DND-41 (cell line): ENCODE results near the gene MVB12B.

ENCODE experiments used
- ATAC-seq: fragments of 200-7000 bp; cut with Tn5 transposase; 3 replicates; pipeline ENCODE4 v1.9.1; 2021; ENCODE audit warnings: low read depth; ENCODE audit not compliant: insufficient read depth
- DNase-seq: peaks from one replicate; pipeline ENCODE4 v3.0.0-alpha.2; 2020
- H2AFZ ChIP-seq: 2 replicates; pipeline ENCODE4 v1.6.0; 2012; ENCODE audit warnings: low read depth, low read length
- H3K27ac ChIP-seq: 2 replicates; pipeline ENCODE4 v1.5.1; 2012; ENCODE audit warnings: low read length, inconsistent platforms
- H3K27me3 ChIP-seq: fragments of 200-600 bp; sonication (generic); 2 replicates; pipeline ENCODE4 v1.6.0; 2012; ENCODE audit warnings: low read length, mild to moderate bottlenecking, inconsistent platforms; ENCODE audit not compliant: insufficient read depth, poor library complexity
- H3K36me3 ChIP-seq: 2 replicates; pipeline ENCODE4 v1.5.1; 2012; ENCODE audit warnings: low read length, inconsistent platforms; ENCODE audit not compliant: insufficient read depth
- H3K4me1 ChIP-seq: 2 replicates; pipeline ENCODE4 v1.5.1; 2012; ENCODE audit warnings: mild to moderate bottlenecking, low read length; ENCODE audit not compliant: insufficient read depth
- H3K4me2 ChIP-seq: 2 replicates; pipeline ENCODE4 v1.6.0; 2012; ENCODE audit warnings: mild to moderate bottlenecking, moderate library complexity, low read length, inconsistent platforms; ENCODE audit not compliant: insufficient read depth
- H3K4me3 ChIP-seq, 2 experiments: fragments of 200-600 bp in 1 of 2; shearing (Covaris generic) in 1 of 2; 2 replicates each; pipeline ENCODE4 v1.5.1; 2012 to 2016; ENCODE audit warnings: inconsistent platforms in 2 of 2, low read length in 2 of 2, mild to moderate bottlenecking in 2 of 2, low read depth in 1 of 2, moderate library complexity in 1 of 2
- H3K79me2 ChIP-seq: 2 replicates; pipeline ENCODE4 v1.6.0; 2012; ENCODE audit warnings: low read length, inconsistent platforms; ENCODE audit not compliant: insufficient read depth
- H3K9ac ChIP-seq: 2 replicates; pipeline ENCODE4 v1.6.0; 2012; ENCODE audit warnings: low read depth, mild to moderate bottlenecking, inconsistent platforms, low read length, moderate library complexity
- H3K9me3 ChIP-seq: 2 replicates; pipeline ENCODE4 v1.5.1; 2012; ENCODE audit warnings: low read length, moderate library complexity, mild to moderate bottlenecking, inconsistent platforms; ENCODE audit not compliant: insufficient read depth, severe bottlenecking
- H4K20me1 ChIP-seq: 2 replicates; pipeline ENCODE4 v1.6.0; 2012; ENCODE audit warnings: low read length; ENCODE audit not compliant: insufficient read depth
- EZH2 ChIP-seq: IDR thresholded peaks from 3 replicates; pipeline ENCODE4 v1.6.1; 2012; ENCODE audit warnings: borderline replicate concordance, low read depth, mild to moderate bottlenecking, moderate library complexity, low read length, inconsistent platforms; ENCODE audit not compliant: severe bottlenecking
- TF ChIP-seq, protein P1 (sequence below): IDR thresholded peaks from 2 replicates; pipeline ENCODE4 v1.5.1; 2012; ENCODE audit warnings: borderline replicate concordance, low read length, moderate library complexity, mild to moderate bottlenecking; ENCODE audit not compliant: poor library complexity, severe bottlenecking; ENCODE audit errors: extremely low read depth

Gene MVB12B

DNA sequence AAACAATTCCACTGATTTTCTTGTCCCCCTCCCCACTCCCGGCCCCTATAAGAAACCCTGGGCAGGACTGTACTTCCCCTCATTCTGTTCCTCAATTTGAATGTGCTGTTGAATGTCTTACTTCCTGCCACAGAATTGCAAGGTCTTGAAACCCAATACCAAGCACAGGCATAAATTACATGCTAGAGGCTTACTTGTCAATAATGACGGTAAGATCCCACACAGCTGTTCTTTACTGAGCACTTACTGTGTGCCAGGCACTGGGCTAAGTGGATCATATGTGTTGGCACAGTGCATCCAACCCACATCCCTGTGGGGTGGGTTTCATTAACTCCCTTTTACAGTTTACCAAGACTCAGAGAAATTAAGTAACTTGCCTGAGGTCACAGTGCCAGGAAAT lies 63.4 kb downstream of the MVB12B start:
- Histone ChIP-seq H3K36me3 (peaks cover 8% of the 10 kb centered on the region; the same call in 1 of the 2 replicates), H3K79me2 (no peaks in the 10 kb centered on the region), H3K27ac (no peak overlapping the region), H2AFZ (no peak overlapping the region), H4K20me1 (no peaks in the 10 kb centered on the region), H3K9ac (no peak overlapping the region), H3K9me3 (no peaks in the 10 kb centered on the region), H3K27me3 (no peaks in the 10 kb centered on the region), H3K4me3 (no peak overlapping the region), H3K4me1 (no peaks in the 10 kb centered on the region), H3K4me2 (no peak overlapping the region)
- no peak for ATAC-seq
- no peak for DNase-seq
- TF ChIP-seq, protein P1, sequence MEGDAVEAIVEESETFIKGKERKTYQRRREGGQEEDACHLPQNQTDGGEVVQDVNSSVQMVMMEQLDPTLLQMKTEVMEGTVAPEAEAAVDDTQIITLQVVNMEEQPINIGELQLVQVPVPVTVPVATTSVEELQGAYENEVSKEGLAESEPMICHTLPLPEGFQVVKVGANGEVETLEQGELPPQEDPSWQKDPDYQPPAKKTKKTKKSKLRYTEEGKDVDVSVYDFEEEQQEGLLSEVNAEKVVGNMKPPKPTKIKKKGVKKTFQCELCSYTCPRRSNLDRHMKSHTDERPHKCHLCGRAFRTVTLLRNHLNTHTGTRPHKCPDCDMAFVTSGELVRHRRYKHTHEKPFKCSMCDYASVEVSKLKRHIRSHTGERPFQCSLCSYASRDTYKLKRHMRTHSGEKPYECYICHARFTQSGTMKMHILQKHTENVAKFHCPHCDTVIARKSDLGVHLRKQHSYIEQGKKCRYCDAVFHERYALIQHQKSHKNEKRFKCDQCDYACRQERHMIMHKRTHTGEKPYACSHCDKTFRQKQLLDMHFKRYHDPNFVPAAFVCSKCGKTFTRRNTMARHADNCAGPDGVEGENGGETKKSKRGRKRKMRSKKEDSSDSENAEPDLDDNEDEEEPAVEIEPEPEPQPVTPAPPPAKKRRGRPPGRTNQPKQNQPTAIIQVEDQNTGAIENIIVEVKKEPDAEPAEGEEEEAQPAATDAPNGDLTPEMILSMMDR: no peak
- no peak for TF ChIP-seq EZH2

DNA sequence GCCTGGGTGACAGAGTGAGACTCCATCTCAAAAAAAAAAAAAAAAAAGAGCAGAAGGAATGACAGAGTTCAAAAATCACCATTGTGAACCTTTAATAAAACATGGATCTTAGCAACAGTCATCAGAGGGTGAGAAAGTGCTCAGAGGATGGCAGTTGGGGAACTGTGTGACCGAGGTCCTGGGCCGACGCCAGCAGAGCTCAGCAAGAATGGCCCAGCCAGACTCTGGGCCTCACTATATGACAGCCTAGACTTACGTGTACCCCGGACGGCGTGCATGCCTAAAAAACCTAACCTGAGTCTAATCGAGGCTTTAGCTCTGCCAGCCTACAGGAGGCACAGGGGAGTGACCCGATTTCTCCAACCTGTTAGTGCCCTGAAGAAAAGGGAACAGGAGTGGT lies 64.3 kb downstream of the MVB12B start:
- H3K4me1 ChIP-seq: no peaks in the 10 kb centered on the region
- H3K9ac ChIP-seq: no peak overlapping the region
- no peaks in the 10 kb centered on the region for H3K79me2 ChIP-seq
- no peak overlapping the region for H2AFZ ChIP-seq
- TF ChIP-seq, protein P1: no peak
- TF ChIP-seq EZH2: no peak
- H3K36me3 ChIP-seq: peaks cover 12% of the 10 kb centered on the region; the same call in 1 of the 2 replicates
- no peaks in the 10 kb centered on the region for H3K27me3 ChIP-seq
- ATAC-seq (no peak), DNase-seq (no peak)
- H3K4me3 ChIP-seq: no peak overlapping the region
- H4K20me1 ChIP-seq: no peaks in the 10 kb centered on the region
- H3K4me2 ChIP-seq: no peak overlapping the region
- no peak overlapping the region for H3K27ac ChIP-seq
- no peaks in the 10 kb centered on the region for H3K9me3 ChIP-seq

DNA sequence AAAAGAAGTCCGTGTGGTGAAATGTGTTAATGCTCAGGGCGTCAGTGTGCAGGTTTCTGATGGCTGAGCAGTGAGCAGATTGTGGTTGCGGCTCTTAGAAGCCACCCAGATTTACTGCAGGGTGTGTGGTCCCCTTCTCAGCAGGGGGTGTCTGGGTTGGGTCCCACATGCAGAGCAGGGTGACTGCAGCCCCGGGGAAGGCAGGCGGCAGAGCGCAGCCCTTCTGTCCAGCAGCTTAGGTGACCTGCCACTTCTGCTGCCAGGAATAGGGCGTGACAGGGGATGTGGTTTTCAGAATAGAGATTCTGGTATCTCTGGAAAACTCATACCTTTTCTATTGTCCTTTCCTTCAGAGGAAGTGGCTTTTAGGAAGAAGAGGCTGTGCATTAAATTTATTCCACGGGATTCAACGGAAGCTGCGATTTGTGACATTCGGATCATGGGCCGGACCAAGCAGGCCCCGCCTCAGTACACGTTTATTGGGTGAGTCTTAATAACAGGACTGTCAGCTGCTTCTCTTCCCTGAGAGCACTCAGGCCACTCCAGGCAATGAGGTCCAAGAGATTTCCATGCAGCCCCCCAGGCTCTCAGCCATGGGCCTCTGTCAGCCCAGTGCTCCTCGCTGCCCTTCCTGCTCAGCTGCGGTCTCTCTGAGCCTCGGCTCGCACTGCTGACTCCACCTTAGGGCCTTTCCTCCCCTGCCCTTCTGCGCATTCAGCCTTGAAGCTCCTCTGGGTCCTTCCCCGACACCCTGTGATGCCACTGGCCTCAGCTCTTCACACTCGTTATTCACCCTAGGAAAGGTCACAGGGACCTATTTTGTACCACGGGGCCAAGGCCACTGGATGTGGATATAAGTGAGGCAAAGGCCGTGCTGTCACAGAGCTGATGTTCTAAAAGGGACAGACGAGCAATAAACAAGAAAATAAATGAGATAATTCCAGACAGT lies 65.4 kb downstream of the MVB12B start:
- Histone ChIP-seq H3K79me2 (no peaks in the 10 kb centered on the region), H2AFZ (no peak overlapping the region), H3K9ac (no peak overlapping the region), H3K36me3 (peaks cover 17% of the 10 kb centered on the region; the same call in 1 of the 2 replicates), H3K4me1 (0 out of 2 replicates have a peak, but pooled peaks cover 3% of the 10 kb centered on the region), H3K4me3 (no peak overlapping the region), H3K27me3 (no peaks in the 10 kb centered on the region), H3K9me3 (no peaks in the 10 kb centered on the region), H4K20me1 (0 out of 2 replicates have a peak, but pooled peaks cover 4% of the 10 kb centered on the region), H3K27ac (no peak overlapping the region), H3K4me2 (no peak overlapping the region)
- ATAC-seq: no peak
- no peak for DNase-seq
- TF ChIP-seq, protein P1: no peak
- TF ChIP-seq EZH2: no peak
